Iris pigment epithelial cell (primary cell): ENCODE measurements around the gene DHH.

Experiments used
- DNase-seq: peaks from one replicate; pipeline ENCODE4 v3.0.0-alpha.2; 2011; ENCODE audit warnings: low read depth

Gene DHH

DNA sequence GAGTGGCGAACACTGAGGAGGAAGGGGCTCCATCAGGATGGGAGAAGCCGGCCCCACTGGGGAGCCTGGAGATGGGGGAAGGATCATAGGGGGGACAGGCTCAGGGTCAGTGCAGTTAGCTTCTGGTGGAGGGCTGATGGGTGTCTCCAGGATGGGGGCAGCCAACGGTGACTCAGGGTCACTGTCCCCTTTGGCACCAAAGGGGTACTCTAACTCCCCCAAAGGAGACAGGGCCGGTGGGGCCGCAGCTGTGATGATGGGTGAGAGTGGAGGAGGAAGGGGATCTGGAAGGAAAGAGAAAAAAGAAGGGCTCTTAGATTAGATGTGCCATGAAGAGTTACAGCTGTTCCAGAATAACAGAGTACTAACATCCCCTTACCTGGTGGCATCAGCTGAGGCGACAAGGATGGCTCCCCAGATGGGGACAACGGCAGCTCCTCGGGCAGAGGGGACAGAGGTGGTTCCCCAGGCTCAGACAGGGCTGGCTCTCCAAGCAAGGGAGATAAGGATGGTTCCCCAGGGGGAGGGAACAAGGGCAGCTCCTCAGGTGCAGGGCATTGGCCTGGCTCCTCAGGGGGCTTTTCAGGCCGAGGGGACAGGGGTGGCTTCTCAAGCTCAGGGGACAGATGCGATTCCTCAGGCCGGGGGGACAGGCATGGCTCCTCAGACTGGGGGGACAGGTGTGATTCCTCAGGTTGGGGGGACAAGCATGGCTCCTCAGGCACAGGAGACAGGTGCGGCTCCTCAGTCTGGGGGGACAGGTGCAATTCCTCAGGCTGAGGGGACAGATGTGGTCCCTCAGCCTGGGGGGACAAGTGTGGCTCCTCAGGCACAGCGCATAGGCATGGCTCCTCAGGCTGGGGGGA lies 43.9 kb downstream of the DHH start:
- DNase-seq, result no peak

DNA sequence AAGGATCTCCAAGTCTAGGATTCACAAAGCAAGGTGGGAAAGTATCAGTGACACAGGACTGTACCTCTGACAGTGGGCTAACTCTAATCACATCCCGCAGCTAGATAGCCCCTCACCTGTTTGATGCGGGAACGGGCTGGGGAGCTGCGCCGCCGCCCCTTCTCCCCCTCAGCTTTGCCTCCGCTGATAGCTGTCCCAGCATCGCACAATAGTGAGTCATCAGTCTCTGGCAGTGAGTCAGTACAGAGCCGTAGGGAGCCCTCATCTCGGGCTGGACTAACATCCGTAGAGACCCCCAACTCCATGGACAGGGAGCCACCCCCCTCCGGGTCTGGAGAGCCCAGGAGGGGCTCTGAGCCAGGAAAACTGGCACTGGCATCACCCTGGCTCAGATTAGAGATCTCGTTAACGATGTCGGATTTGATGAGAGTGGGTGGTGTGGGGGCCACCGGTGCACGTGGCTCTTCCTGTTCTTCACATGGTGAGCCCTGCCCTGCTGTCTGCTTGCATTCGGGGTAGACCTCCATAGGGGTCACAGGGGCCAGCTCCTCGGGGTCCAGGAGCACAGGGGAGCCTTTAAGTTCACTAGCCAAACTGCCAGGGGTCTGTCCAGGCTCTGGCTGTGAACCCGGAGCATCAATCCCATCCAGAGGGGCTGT lies 44.9 kb downstream of the DHH start:
- DNase-seq, result peak; percentile 79

DNA sequence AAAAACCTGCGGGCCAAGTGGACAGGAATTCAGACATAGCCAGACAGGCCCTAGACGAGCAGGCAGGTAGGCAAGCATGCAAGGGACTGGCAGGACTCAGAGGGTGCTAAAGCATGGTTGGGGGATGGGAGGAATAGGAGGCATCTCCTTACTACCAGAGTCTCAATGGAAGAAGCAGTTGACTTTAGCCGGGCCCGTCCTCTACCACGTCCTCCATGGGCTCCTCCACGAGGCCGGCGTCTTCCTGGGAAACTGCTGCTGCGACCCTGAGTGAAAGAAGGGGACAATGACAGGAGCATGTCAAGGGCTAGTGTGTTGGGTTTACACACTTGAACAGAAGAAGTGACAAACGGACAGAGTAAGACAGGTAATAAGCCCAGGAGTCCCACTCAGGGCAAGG lies 45.6 kb downstream of the DHH start:
- no peak for DNase-seq

DNA sequence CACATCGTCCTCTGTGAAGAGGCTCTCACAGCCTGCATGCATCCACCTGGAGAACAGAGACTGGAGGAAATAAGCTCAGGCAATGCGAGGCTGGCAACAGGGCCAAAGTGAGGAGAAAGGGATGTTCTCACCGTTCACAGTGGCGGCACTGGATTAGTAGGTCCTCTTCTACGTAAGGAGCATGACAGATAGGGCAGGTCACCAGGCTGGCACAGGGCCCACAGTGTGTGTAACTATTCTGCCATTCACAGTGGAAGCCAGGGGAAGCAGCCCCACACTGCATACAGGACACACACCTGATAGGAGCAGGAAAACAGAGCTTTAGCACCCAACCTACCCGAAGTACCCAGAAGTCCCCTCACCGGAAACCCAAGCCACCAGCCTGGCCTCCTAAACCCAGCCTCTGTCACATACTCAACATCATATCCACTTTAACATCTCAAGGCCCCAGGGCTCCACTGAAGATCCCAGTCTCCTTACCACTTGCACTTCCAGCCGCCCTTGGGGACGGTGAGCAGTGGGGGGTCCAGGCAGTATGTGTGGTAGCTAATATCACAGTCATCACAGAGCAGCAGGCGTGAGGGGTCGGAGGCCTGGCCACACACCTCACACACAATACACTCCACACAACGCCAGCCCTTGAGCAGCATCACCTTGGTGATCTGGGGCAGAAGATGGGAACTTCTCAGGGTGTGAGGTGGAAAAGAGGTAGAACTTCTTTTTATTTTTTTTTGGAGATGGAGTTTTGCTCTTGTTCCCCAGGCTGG lies 48.3 kb downstream of the DHH start:
- no peak for DNase-seq

DNA sequence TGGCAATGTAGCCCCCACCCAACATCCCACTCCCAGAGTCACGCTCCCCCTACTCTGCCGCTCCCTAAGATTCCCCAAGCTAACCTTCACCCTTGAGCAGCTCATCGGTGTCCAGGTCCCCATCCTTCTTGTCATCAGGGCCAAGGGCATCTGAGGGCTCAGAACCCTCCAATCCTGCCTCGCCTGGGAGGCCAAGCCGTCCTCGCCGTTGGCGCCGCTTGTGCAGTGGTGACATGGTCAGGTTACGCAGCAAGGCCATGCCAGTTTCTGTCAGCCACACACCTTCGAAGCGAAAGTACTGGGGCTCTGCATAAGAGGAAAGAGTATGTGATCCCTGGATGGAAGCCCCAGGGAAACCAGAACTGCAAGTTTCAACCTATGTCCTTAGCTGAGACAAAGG lies 49.9 kb downstream of the DHH start:
- DNase-seq, result no peak

DNA sequence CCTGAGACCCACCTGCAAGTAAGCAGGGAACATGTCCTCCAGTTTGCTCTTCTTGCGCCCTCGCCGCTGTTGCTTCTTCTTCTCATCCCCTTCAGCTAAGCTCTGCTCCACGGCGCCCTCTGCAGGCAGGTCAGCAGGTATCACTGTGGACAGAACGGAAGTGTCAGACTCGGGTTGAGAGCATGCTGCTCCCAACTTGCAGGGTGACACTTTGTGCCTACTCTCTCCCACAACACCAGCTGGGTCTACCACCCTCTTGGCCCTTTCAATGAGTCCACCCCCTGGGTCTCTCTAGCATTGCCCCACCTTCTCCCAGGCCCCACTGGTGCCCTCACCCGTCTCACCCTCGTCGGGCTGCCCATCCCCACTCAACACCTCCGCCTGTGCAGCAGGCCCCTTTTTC lies 50.7 kb downstream of the DHH start:
- DNase-seq, result peak; percentile 51

DNA sequence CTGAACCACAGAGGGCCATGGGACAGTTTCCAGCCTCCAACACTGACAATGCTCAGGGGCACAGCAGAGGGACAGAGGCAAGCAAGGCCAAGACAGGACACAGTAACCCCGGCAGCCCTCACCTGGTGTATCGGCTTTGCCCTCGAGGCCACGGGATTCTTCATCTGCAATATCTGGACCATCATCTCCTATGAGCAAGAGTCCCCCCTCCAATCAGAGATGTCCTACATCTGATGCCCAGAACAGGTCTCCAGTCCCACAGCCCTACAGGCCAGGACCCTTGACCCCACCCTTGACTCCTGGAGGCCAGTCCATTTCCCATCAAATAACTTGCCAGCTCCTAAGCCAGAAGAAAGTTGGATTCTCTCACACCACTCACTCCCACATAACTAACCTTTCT lies 51.4 kb downstream of the DHH start:
- no peak for DNase-seq

DNA sequence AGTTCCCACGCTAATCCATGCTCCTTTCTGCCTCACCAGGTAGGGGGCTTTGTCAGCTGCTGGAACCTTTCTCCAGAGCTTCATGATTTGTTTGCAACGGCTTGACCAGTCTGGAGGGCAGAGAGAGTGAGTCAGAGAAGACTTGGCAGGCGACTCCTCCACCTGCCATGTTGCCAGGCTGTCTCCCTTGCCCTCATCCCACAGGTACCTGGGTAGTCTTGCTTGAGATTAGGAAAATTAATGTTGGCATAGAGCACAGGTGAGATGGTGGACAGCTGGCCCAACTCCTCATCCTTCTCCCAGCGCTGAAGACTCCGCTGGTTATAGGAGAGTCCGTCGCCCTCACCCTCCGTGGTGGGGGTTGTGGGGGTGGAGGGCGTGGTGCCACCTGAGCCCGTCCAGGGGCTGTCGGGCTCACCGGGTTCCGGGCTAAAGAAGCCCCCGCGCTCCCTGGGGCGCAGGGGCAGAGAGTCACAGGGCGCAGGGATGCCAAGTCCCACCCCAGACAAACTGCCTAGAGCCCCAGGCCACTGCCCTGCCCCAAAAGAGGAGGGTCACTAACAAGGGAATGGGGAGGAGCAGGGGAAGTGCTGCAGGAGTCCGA lies 52.6 kb downstream of the DHH start:
- DNase-seq, result no peak

DNA sequence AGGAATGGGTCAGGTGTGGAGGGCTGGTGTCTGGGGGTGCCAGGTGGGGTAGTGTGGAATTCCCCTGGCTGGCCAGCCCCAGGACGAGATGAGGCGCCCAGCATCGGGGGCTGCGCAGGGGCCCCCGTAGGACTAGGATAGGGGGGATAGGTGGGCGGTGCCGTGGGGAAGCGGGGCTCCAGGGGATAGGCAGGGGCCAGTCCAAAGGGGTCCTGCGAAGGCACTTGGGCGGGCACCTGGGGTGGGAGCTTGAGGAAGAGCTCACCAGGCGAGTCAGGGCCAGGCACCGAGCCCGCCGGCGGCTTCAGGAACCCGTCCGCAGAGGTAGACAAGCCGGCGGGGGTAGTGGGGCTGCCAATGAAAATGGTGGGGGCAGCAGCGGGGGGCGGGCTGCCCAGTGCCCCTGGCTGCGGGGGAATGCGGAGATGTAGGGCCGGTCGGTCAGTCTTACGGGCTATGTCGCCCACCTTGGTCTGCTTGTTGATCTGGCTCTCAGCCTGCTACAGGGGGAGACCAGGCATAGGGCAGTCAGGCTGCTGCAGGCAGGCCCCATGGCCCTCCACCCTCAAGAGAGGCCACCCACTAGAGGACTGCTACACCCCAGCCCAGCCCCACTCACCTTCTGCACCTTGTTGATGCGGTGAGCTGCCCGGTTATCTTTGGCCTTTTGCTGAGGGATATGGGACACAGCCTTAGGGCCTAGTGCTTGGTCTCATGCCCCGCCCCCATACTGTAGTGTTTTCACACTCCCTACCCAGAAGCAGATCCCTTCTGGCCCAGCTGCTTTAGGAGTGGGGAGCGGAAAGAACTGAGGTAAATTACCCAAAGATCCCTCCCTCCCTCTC lies 53.3 kb downstream of the DHH start:
- DNase-seq, result no peak

DNA sequence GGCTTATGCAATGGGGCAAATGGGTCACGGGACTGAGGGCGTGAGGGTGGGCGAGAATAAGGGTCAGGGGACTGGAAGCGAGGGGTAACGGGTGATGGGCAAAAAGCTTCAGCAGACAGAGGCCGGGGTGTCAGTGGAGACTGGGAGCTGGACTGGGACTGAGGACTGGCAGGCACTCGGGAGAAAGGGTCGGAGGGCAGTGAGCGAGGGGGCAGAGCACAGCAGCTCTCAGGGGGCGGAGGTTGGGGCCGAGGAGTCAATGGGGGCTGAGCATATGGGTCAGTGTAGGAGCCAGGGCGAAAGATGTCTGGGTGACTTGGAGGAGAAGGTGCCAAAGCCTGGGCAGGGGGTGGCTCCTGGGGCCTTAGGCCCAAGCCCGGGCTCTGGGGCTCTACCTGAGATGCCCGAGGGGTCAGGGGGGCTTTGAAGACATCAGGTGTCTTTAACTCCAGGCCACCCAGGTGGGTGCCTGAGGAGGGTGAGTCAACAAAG lies 54.2 kb downstream of the DHH start:
- DNase-seq, result no peak

DNA sequence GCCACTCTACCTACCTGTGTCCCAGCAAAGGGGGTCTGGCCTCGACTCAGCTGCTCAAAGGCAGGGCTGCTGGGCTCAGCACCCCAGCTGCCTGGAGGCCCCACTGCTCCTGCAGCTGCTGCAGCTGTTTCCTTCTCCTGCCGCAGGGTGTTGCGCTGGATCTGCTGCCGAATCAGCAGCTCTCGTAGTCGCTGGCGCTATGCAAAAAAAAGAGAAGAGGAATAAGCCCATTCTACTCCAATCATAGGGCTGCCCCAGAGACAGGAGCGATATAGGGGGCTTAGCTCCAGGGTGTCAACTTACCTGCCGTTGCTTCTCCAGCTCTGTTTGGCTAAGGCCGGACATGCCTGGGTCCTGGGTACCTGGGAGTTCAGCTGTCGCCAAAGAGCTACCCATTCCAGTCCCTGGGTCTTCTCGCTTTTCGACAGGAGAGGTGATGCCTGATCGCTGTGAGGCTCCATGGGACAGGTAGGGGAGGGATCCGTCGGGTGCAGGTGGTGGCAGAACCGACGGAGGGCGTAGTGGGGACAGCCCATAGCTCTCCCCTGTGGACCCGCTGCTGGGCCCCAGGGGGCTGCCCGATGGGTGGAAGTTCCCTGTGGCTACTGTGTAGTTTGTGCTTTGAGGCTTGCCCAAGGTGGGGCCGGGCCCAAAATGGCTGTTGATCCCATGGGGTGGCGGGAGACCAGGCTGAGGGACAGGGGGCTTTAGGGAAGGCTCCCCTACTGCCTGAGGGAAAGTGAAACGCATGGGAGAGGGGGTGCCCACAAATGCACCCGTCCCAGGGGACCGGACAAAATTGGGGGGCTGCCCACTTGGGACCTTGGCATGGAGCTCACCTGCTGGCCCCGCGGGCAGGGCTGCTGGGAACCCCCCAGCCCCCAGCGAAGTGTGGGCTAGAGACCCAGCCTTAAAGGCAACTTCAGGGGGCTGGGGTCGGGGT lies 54.9 kb downstream of the DHH start:
- no peak for DNase-seq

DNA sequence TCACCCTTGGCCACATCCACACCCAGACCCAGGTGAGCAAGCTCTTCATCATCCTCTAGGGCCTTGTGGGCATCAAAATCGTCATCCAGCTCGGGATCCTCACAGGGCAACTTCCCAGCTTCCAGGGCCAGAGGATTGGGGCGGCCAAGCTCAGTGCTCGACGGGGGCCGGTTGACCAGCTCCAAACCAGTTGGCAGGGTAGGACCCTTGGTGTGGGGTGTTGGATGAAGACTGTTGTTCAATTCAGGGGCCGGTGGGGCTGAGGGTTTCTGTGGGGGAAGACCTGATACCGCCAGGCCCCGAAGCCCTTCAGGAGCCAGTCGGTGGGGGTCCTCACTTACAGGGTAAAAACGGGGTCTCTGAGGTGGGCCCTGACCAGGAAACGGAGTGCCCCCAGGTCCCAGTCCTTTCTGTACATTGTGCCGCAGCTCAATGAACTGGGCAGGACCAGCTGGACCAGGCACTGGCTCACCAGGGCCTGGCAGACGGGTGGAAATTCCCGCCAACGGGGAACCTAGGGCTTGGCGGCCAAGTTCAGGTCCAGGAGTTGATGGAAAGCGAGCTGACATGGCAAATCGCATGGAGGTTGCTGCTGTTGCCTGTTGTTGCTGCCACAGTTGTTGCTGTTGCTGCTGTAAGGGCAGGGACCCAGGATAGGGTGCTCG lies 56.2 kb downstream of the DHH start:
- DNase-seq, result no peak

DNA sequence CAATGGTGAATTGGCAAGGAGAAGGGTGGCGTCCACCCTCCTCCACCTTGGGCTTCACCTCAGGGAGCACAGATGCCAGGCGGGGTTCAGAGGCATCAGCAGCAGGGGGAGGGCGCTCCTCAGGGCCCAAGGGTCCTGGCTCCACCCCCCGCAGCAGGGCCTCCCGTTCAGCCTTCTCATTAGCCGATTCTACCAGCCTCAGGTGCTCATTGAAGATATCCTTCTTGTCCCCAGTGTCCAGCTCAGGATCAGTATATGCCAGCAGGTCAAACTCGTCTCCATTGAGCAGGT lies 56.7 kb downstream of the DHH start:
- DNase-seq, result no peak

DNA sequence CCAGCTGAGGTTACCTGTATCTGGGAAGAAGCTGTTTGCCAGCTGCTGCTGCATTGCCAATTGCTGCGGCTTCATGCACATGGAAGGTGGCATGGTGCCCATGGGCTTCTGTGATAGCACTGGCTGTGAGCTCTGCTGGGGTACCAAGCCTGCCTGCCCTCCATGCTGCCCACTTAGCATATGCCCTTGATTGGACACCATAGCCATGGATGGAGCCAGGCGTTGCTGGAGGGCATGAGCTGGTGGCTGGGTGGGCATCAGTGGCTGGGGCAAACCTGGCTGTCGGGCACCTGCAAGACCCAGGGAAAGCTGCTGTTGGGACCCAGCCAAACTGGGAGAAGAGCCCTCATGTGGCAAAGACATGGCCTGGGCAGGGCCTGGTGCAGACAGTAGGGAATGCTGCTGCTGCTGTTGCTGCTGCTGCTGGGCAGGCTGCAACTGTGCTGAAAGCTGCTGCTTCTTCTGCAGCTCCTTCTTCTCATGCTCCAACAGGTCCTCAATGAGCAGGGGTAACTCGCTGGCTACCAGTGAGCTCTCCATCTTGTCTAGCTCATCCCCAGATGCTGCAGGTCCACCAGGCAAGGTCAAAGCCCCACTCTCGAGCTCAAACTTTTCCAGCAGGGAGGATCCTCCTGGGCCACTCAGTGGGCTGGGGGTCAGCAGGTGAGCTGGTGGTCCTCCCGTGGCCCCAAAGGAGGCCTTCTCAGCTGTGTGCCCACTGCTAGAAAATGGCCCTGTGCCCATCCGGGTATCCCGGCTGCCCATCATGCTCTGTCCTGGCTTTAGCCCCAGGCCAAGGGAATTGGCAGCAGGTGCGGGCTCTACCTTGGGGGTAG lies 57.3 kb downstream of the DHH start:
- DNase-seq, result no peak
